GM06990 (cell line): ENCODE measurements around the gene AMN.

Source experiments
- DNase-seq: peaks from one replicate; pipeline ENCODE4 v3.0.0-alpha.2; 2011; ENCODE audit not compliant: insufficient read length; ENCODE audit errors: extremely low read depth
- H3K27me3 ChIP-seq: replicated peaks from 2 replicates; pipeline ENCODE4 v1.6.0; 2011; ENCODE audit warnings: low read length; ENCODE audit not compliant: control insufficient read depth, insufficient read depth
- H3K36me3 ChIP-seq: 2 replicates; pipeline ENCODE4 v1.5.1; 2011; ENCODE audit warnings: low read length; ENCODE audit not compliant: control insufficient read depth, insufficient read depth
- H3K4me3 ChIP-seq: replicated peaks from 2 replicates; pipeline ENCODE4 v1.5.1; 2011; ENCODE audit warnings: low read depth, mild to moderate bottlenecking, control low read depth, low read length
- TF ChIP-seq, protein P1 (sequence below): IDR thresholded peaks from 2 replicates; pipeline ENCODE4 v1.5.1; 2011; ENCODE audit warnings: low read length, control low read depth, mild to moderate bottlenecking, inconsistent platforms; ENCODE audit not compliant: insufficient read depth, poor library complexity, severe bottlenecking

Gene AMN

GRCh38 chr14:102901633-102902032 lies 20.8 kb upstream of the AMN start:
- DNase-seq: peak; percentile 93
- Histone ChIP-seq H3K4me3 (peak overlapping the region; percentile 45), H3K27me3 (no peaks in the 10 kb centered on the region), H3K36me3 (peaks cover 34% of the 10 kb centered on the region)
- TF ChIP-seq, protein P1, sequence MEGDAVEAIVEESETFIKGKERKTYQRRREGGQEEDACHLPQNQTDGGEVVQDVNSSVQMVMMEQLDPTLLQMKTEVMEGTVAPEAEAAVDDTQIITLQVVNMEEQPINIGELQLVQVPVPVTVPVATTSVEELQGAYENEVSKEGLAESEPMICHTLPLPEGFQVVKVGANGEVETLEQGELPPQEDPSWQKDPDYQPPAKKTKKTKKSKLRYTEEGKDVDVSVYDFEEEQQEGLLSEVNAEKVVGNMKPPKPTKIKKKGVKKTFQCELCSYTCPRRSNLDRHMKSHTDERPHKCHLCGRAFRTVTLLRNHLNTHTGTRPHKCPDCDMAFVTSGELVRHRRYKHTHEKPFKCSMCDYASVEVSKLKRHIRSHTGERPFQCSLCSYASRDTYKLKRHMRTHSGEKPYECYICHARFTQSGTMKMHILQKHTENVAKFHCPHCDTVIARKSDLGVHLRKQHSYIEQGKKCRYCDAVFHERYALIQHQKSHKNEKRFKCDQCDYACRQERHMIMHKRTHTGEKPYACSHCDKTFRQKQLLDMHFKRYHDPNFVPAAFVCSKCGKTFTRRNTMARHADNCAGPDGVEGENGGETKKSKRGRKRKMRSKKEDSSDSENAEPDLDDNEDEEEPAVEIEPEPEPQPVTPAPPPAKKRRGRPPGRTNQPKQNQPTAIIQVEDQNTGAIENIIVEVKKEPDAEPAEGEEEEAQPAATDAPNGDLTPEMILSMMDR: no peak

GRCh38 chr14:102902086-102902485 lies 20.4 kb upstream of the AMN start:
- Histone ChIP-seq H3K36me3 (peaks cover 39% of the 10 kb centered on the region), H3K4me3 (peak overlapping the region; percentile 32)
- TF ChIP-seq, protein P1: no peak

DNA sequence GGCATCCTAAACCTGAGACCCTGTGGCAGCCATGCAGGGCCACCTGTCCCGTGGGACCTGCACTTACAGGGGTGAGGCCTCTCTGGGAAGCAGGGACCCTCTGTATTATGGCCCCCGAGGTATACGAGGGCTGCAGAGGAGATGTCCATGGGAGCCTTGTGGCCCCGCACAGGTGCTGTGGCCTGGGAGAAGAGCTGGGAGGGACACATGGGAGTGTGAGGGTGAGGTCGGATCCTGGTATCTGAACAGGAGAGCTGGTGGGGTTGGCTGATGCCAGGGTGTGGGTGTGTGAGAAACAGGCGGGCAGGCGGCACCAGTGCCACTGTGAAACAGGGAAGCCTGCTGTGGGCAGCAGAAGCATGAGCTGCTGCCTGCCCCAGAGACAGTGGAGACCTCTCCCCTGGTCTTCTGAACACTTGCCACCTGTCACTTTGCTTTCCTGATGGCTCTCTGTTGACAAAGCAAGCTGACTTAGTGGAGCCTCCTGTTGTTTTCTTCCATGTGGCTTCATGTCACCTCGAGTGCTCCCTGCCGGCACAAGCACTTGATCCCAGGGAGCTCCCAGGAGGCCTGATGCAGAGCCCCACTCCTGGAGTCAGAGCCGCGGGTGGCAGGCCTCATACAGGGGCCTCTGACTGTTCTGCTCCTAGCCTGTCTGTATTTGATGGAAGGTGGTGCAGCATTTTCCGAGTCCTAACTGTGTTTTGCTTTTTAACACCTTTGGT lies 19.8 kb upstream of the AMN start:
- TF ChIP-seq, protein P1: no peak
- Histone ChIP-seq H3K4me3 (no peak overlapping the region), H3K27me3 (no peaks in the 10 kb centered on the region), H3K36me3 (peaks cover 43% of the 10 kb centered on the region)
- no peak for DNase-seq

More at GRCh38 chr14:102902086-102902485, 20.4 kb upstream of the AMN start:
- no peaks in the 10 kb centered on the region for H3K27me3 ChIP-seq
- no peak for DNase-seq

DNA sequence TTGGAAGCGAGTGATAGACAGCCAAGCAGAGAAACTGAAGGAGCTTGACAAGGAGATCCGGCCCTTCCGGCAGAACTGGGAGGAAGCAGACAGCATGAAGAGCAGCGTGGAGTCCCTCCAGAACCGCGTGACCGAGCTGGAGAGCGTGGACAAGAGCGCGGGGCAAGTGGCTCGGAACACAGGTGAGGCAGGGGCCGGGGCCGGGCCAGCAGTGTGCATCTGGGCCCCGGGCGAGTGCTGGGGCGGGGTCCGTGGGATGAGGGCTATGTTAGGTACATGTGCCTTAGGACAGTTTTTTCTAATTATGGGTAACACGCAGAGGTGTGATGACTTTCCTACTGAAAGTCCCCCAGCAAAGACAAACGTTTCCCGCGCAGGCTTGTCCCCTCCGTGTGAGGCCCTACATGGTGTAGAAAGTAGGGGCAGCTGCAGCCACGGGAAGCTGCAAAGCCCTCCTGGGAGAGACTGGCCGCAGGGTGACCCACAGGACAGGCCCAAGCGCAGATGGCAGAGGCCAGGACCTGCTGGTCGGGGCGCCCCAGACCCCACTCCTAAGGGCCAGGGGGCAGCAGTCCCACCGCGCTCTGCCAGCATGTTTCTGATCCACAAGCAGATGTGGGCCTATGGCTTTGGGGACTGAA lies 19.1 kb upstream of the AMN start:
- Histone ChIP-seq H3K36me3 (peaks cover 45% of the 10 kb centered on the region), H3K27me3 (no peaks in the 10 kb centered on the region), H3K4me3 (no peak overlapping the region)
- no peak for DNase-seq
- TF ChIP-seq, protein P1: no peak

- TF ChIP-seq, protein P1: no peak
Measured at GRCh38 chr14:102903889-102904512, 18.5 kb upstream of the AMN start.

More at GRCh38 chr14:102903889-102904512, 18.5 kb upstream of the AMN start:
- Histone ChIP-seq H3K36me3 (peaks cover 46% of the 10 kb centered on the region), H3K4me3 (no peak overlapping the region), H3K27me3 (no peaks in the 10 kb centered on the region)
- no peak for DNase-seq
